RWPE1 (cell line): ENCODE data around the gene KIF1C.

Source experiments
- CTCF ChIA-PET: fragments of 350-600 bp; sonication (Branson Sonifier 250); formaldehyde crosslinking; extraction: SDS; loops from one replicate; lab custom pipeline; 2021; lab: Yijun Ruan, JAX
- POLR2A ChIA-PET: fragments of 400-600 bp; formaldehyde crosslinking; extraction: SDS; loops from one replicate; lab custom pipeline; 2020; ENCODE audit warnings: antibody characterized with exemption; ENCODE audit not compliant: low non-redundant PET; lab: Yijun Ruan, JAX
- DNase-seq: peaks from one replicate; pipeline ENCODE4 v3.0.0; 2012; ENCODE audit warnings: low spot score
- H3K27ac ChIP-seq: fragments of 450-650 bp; 2 replicates; pipeline ENCODE4 v1.5.1; 2017
- CTCF ChIP-seq: fragments of 450-650 bp; conservative IDR thresholded peaks from 2 replicates; pipeline ENCODE4 v1.5.1; 2017; ENCODE audit warnings: low read depth, mild to moderate bottlenecking

KIF1C gene

GRCh38 chr17:4998732-4999429 is 1.1 kb downstream of the KIF1C start:
- no peak for TF ChIP-seq CTCF

GRCh38 chr17:4999430-5000093 is 1.8 kb downstream of the KIF1C start:
- no peak for DNase-seq
- peak overlapping the region; percentile 89 for H3K27ac ChIP-seq
- no peak for TF ChIP-seq CTCF
- ChIA-PET CTCF (interaction anchor here (0.6 to 1.0 kb wide), 3 partner anchors 10 to 34 kb away, joined by 4 to 5 read pairs (median 5); partner anchors contain the start of gene CAMTA2), POLR2A (interaction anchor here (0.6 kb wide), 1 partner anchor 28 kb away, joined by 16 read pairs; no protein-coding TSS in a partner anchor)

More at GRCh38 chr17:4998732-4999429, 1.1 kb downstream of the KIF1C start:
- POLR2A ChIA-PET, result interaction anchor here (2.0 kb wide), 1 partner anchor 10 kb away, joined by 6 read pairs; no protein-coding TSS in a partner anchor
- CTCF ChIA-PET, result interaction anchor here (0.5 to 0.6 kb wide), 2 partner anchors 531 to 1680 kb away, joined by 3 to 6 read pairs; no protein-coding TSS in a partner anchor
- peak overlapping the region; percentile 89 for H3K27ac ChIP-seq
- DNase-seq, result peak; percentile 41

GRCh38 chr17:5000237-5000639 is 2.5 kb downstream of the KIF1C start:
- ChIA-PET CTCF (interaction anchor here (0.6 to 1.0 kb wide), 4 partner anchors 10 to 538 kb away, joined by 3 to 5 read pairs (median 4); partner anchors contain the start of gene CAMTA2), POLR2A (interaction anchor here (0.6 kb wide), 1 partner anchor 28 kb away, joined by 16 read pairs; no protein-coding TSS in a partner anchor)

GRCh38 chr17:5002121-5002788 is 4.5 kb downstream of the KIF1C start:
- POLR2A ChIA-PET, result interaction anchor here (0.8 kb wide), 1 partner anchor 31 kb away, joined by 3 read pairs; no protein-coding TSS in a partner anchor

More at GRCh38 chr17:5000237-5000639, 2.5 kb downstream of the KIF1C start:
- peak overlapping the region; percentile 89 for H3K27ac ChIP-seq
- no peak for TF ChIP-seq CTCF
- no peak for DNase-seq

GRCh38 chr17:5003214-5003867 is 5.6 kb downstream of the KIF1C start:
- no peak for DNase-seq
- TF ChIP-seq CTCF, result no peak
- ChIA-PET CTCF (no interaction called here), POLR2A (no interaction called here)
- no peak overlapping the region for H3K27ac ChIP-seq

More at GRCh38 chr17:5002121-5002788, 4.5 kb downstream of the KIF1C start:
- CTCF ChIA-PET, result interaction anchor here (0.6 to 0.9 kb wide), 2 partner anchors 9 to 17 kb away, joined by 3 read pairs; no protein-coding TSS in a partner anchor
- DNase-seq, result no peak
- TF ChIP-seq CTCF, result no peak
- H3K27ac ChIP-seq, result peak overlapping the region; percentile 89
